ENCODE data around the gene ZRANB1. TPM values are rescaled to one million over a fixed set of nuclear protein-coding genes. Genes with fewer than 3 reads are reported as not detected.

Gene ZRANB1
- total RNA-seq, 4 donors from 2014 or later, result 8.4 to 24.0 (median 16.8) TPM

DNA sequence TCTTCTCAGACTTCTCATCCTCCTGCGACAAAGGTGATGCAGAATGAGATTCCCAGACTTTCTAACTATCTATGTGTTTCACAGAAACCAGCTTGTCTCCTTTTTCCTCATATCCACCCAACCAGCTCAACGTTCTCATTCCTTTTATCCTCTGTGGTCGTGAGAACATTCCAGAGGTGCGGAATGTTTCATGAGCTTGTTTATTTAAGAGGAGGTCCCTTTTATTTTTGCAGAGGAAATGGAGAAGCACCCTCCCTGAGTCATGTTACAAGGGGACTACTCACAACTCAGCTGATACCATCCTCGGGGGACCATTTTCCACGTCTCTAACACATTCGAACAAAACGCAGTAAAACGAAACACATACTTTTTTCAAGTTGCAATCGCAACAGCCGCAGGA is 93.2 kb downstream of the ZRANB1 start:
- Histone ChIP-seq H3K4me3 (no peak overlapping the region), H3K36me3 (no peaks in the 10 kb centered on the region), H3K27me3 (no peaks in the 10 kb centered on the region), H3K27ac (no peak overlapping the region), H3K9me3 (no peaks in the 10 kb centered on the region), H3K4me1 (peaks cover 8 to 49% (median 24%) of the 10 kb centered on the region in 4 donors)
- intact Hi-C loops (cut with DNase I; ENCODE audit: low total_unique reads), result no loop called here
- TF ChIP-seq POLR2A (IDR thresholded peaks at IDR 0.05) (no peak), POLR2AphosphoS5 (IDR thresholded peaks at IDR 0.05) (no peak), EP300 (IDR thresholded peaks at IDR 0.05; ENCODE audit: low read depth) (no peak)
- TF ChIP-seq, protein P1, sequence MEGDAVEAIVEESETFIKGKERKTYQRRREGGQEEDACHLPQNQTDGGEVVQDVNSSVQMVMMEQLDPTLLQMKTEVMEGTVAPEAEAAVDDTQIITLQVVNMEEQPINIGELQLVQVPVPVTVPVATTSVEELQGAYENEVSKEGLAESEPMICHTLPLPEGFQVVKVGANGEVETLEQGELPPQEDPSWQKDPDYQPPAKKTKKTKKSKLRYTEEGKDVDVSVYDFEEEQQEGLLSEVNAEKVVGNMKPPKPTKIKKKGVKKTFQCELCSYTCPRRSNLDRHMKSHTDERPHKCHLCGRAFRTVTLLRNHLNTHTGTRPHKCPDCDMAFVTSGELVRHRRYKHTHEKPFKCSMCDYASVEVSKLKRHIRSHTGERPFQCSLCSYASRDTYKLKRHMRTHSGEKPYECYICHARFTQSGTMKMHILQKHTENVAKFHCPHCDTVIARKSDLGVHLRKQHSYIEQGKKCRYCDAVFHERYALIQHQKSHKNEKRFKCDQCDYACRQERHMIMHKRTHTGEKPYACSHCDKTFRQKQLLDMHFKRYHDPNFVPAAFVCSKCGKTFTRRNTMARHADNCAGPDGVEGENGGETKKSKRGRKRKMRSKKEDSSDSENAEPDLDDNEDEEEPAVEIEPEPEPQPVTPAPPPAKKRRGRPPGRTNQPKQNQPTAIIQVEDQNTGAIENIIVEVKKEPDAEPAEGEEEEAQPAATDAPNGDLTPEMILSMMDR (IDR thresholded peaks at IDR 0.05), result no peak
- DNase-seq, result no peak
- 54 to 69% methylated on average over 10 to 11 of the region's 11 CpGs for WGBS, 2 donors (ENCODE audit: low coverage in 1 of 2)
- in situ Hi-C loops (cut with MboI; ENCODE audit: low pct_ligation_motif_present in 1 of 4, low pct_unique_long_range_greater_than_20kb in 1 of 4, low sequenced_read_pairs in 3 of 4), result loop anchor here in 1 of 4 donors (25.0 kb wide), 1 partner anchor 677 kb away; the partner anchor contains the start of gene EDRF1

DNA sequence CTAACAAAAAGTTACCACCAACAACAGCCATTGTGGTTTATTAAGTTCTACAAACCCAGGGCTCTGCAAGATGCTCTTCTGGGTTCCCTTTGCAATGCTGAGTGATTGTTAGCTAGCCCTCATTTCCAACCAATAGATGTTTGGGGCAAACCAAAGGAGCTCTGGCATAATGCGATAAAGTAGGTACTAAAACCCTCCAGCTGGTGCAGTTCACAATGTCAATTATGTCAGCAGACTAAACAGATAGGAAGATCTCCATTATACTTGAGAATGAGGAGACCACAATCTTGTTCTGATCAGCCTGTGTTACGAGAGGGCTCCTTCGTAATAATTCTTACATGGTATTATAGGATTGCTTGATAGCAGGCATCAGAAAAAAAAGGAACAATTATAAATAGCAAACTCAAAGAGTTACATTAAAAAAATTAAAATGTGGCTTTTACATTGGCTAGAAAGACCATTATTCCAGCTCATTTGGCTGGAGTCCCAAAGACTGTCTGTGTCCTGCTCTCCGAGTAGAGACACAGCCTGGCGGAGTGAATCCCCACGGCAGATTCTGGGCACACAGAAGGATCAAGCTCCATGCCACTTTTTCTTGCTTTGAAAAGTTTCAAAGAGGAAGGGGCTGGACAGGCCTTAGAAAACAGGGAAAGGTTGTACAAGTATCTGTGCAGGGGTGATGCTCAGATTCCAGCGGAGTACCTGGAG is 93.8 kb downstream of the ZRANB1 start:
- Histone ChIP-seq H3K4me1 (peaks cover 8 to 44% (median 21%) of the 10 kb centered on the region in 4 donors), H3K36me3 (no peaks in the 10 kb centered on the region), H3K27ac (no peak overlapping the region), H3K9me3 (no peaks in the 10 kb centered on the region), H3K27me3 (no peaks in the 10 kb centered on the region), H3K4me3 (no peak overlapping the region)
- no peak for DNase-seq
- WGBS, 2 donors (ENCODE audit: low coverage in 1 of 2), result 81 to 88% methylated on average over 7 of the region's 7 CpGs
- intact Hi-C loops (cut with DNase I; ENCODE audit: low total_unique reads), result no loop called here
- in situ Hi-C loops (cut with MboI; ENCODE audit: low pct_ligation_motif_present in 1 of 4, low pct_unique_long_range_greater_than_20kb in 1 of 4, low sequenced_read_pairs in 3 of 4), result loop anchor here in 1 of 4 donors (25.0 kb wide), 1 partner anchor 677 kb away; the partner anchor contains the start of gene EDRF1
- TF ChIP-seq EP300 (IDR thresholded peaks at IDR 0.05; ENCODE audit: low read depth) (no peak), POLR2AphosphoS5 (IDR thresholded peaks at IDR 0.05) (no peak), POLR2A (IDR thresholded peaks at IDR 0.05) (no peak)
- TF ChIP-seq, protein P1 (IDR thresholded peaks at IDR 0.05), result no peak

DNA sequence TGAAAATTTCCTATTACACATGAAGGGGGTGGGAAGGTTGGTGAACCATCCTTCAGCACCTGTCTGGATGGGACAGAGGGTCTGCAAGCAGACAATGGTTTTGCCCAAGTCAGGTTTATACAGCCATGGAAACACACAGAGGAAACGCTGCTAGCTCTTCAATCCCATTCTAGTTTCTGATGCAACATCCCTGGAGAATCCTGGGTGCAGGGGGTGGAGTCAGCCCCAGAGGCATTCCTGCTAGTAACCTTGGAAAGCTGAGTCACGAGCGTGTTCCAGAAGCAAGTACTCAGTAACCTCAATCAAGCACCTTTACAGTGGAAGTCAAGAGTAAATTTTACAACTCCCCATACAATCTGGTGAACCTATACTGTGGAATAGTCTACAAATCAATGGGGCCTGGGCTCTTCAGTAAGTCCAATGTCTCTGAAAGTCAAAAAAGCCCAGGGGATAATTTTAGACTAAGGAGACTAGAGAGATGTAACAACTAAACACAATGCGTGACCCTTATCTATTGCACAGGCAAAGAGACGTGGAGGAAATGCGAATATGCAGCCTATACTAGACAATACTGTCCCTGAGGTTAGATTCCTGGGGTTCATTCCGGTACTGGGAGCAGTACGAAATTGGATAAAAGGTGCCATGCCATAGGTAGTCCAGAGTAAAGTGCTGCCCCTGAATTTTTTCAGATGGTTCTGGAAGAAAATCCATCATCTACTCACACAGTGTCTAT is 95.4 kb downstream of the ZRANB1 start:
- peak; percentile 46 for DNase-seq
- Histone ChIP-seq H3K9me3 (no peaks in the 10 kb centered on the region), H3K36me3 (no peaks in the 10 kb centered on the region), H3K27me3 (no peaks in the 10 kb centered on the region), H3K4me3 (no peak overlapping the region), H3K27ac (peak overlapping the region in 1 of 4 donors; percentile 46), H3K4me1 (peaks cover 11 to 44% (median 24%) of the 10 kb centered on the region in 4 donors)
- intact Hi-C loops (cut with DNase I; ENCODE audit: low total_unique reads), result no loop called here
- in situ Hi-C loops (cut with MboI; ENCODE audit: low pct_ligation_motif_present in 1 of 4, low pct_unique_long_range_greater_than_20kb in 1 of 4, low sequenced_read_pairs in 3 of 4), result loop anchor here in 1 of 4 donors (25.0 kb wide), 1 partner anchor 675 kb away; the partner anchor contains the start of gene EDRF1
- TF ChIP-seq EP300 (IDR thresholded peaks at IDR 0.05; ENCODE audit: low read depth) (no peak), POLR2AphosphoS5 (IDR thresholded peaks at IDR 0.05) (no peak), POLR2A (IDR thresholded peaks at IDR 0.05) (no peak)
- TF ChIP-seq, protein P1 (IDR thresholded peaks at IDR 0.05), result no peak
- 70 to 96% methylated on average over 4 to 8 of the region's 8 CpGs for WGBS, 2 donors (ENCODE audit: low coverage in 1 of 2)

Small RNA genes lying within 50 kb of the gene (small RNA-seq; reads per million reads assigned to genes)
- 0 reads per million in 4 donors for gene MIR4296

Other genes starting within 250 kb of the ZRANB1 start
- 100 to 1,000 TPM in 1 of 4 donors, 10 to 100 TPM in 3; 41.0 to 110 (median 50.0) TPM for gene FAM53B, start 197.7 kb upstream of the ZRANB1 start, total RNA-seq
- 10 to 100 TPM in 2 of 4 donors, 1 to 10 TPM in 2; 5.2 to 19.1 (median 10.6) TPM for gene EEF1AKMT2, start 150.2 kb upstream of the ZRANB1 start, total RNA-seq
- gene ABRAXAS2, start 140.3 kb upstream of the ZRANB1 start, total RNA-seq, result 10 to 100 TPM in 3 of 4 donors, 1 to 10 TPM in 1; 2.2 to 16.2 (median 14.5) TPM
- gene CTBP2, start 218.4 kb downstream of the ZRANB1 start, total RNA-seq, result 100 to 1,000 TPM in 1 of 4 donors, 10 to 100 TPM in 3; 71.9 to 247 (median 98.4) TPM

Data from transverse colon (tissue), 4 donors.